ENCODE data around the gene ADARB1.

- TF ChIP-seq CTCF (IDR thresholded peaks at IDR 0.05) (no peak), POLR2A (IDR thresholded peaks at IDR 0.05) (no peak), EP300 (IDR thresholded peaks at IDR 0.05) (no peak)
Measured at GRCh38 chr21:45252448-45252925, 178.1 kb downstream of the ADARB1 start.

Data from ovary (tissue), 3 donors.